Neural cell (in vitro differentiated cells): ENCODE measurements around the gene POLR2L.

Experiments used
- TAF1 ChIP-seq: IDR thresholded peaks from 2 replicates; pipeline ENCODE4 v1.6.1; 2012; ENCODE audit warnings: low read depth
- TF ChIP-seq, protein P1 (sequence below): fragments of 450-650 bp; IDR thresholded peaks from 2 replicates; pipeline ENCODE4 v1.5.1; 2014; ENCODE audit warnings: antibody characterized with exemption, mild to moderate bottlenecking, moderate library complexity; ENCODE audit not compliant: poor library complexity, severe bottlenecking

GRCh38 chr11:834371-835316 is 7.7 kb downstream of the POLR2L start:
- TF ChIP-seq TAF1, result no peak
- TF ChIP-seq, protein P1, sequence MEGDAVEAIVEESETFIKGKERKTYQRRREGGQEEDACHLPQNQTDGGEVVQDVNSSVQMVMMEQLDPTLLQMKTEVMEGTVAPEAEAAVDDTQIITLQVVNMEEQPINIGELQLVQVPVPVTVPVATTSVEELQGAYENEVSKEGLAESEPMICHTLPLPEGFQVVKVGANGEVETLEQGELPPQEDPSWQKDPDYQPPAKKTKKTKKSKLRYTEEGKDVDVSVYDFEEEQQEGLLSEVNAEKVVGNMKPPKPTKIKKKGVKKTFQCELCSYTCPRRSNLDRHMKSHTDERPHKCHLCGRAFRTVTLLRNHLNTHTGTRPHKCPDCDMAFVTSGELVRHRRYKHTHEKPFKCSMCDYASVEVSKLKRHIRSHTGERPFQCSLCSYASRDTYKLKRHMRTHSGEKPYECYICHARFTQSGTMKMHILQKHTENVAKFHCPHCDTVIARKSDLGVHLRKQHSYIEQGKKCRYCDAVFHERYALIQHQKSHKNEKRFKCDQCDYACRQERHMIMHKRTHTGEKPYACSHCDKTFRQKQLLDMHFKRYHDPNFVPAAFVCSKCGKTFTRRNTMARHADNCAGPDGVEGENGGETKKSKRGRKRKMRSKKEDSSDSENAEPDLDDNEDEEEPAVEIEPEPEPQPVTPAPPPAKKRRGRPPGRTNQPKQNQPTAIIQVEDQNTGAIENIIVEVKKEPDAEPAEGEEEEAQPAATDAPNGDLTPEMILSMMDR, result no peak
